ENCODE results near the gene SVOP. TPM values are rescaled to one million over a fixed set of nuclear protein-coding genes. Genes with fewer than 3 reads are reported as not detected.
"Not testable (repeated sequence)": the region's sequence is repeated elsewhere in the genome, so short reads cannot be mapped to it uniquely, and the experiment has no call there.

SVOP gene
- total and polyA plus RNA-seq, 2 of the 4 experiments (the other 2 are of a cell fraction) = not detected

GRCh38 chr12:109028624-109029023 is 7.8 kb upstream of the SVOP start:
- H3K4me1 ChIP-seq (ENCODE audit: control insufficient read depth, insufficient read depth, low read length); CTCF ChIA-PET; DNase-seq; H3K4me2 ChIP-seq (ENCODE audit: low read depth, low read length); in situ Hi-C loops (cut with MboI; ENCODE audit: low sequenced_read_pairs); H3K23ac ChIP-seq (ENCODE audit: low read depth, low read length); H2AK9ac ChIP-seq (replicated peaks; ENCODE audit: low read depth, low read length, poor library complexity); H2BK120ac ChIP-seq (ENCODE audit: low read depth, low read length); H3K9me3 ChIP-seq (ENCODE audit: control insufficient read depth, insufficient read depth, low read length); H2AFZ ChIP-seq (replicated peaks; ENCODE audit: low read length, poor library complexity); POLR2A ChIA-PET (ENCODE audit: unreplicated experiment); ATAC-seq (ENCODE audit: low read depth); H3K14ac ChIP-seq (replicated peaks; ENCODE audit: low read depth, low read length); H3K36me3 ChIP-seq (ENCODE audit: control insufficient read depth, insufficient read depth, low read length); H3K56ac ChIP-seq (ENCODE audit: extremely low read depth, insufficient read depth, low read length); H3K4me3 ChIP-seq (ENCODE audit: insufficient read depth, low read depth, low read length); H4K5ac ChIP-seq (ENCODE audit: low read depth, low read length); H3K27me3 ChIP-seq (ENCODE audit: control insufficient read depth, insufficient read depth, low read length); H2BK20ac ChIP-seq (ENCODE audit: low read depth, low read length); H2BK5ac ChIP-seq (ENCODE audit: low read depth, low read length, poor library complexity, severe bottlenecking); H2AK5ac ChIP-seq (ENCODE audit: low read depth, low read length); H3K18ac ChIP-seq (ENCODE audit: low read depth, low read length); H2BK15ac ChIP-seq (ENCODE audit: low read depth, low read length); BruUV-seq (replicated peaks); intact Hi-C loops (cut with micrococcal nuclease); H4K20me1 ChIP-seq (ENCODE audit: insufficient read depth, low read length); H4K8ac ChIP-seq (ENCODE audit: low read depth in 2 of 2, low read length in 2 of 2); H4K91ac ChIP-seq (ENCODE audit: insufficient read depth, low read depth, low read length); H3K4ac ChIP-seq (ENCODE audit: low read depth, low read length); H3K27ac ChIP-seq (ENCODE audit: insufficient read depth, low read length); H3K9me1 ChIP-seq (ENCODE audit: insufficient read depth, low read length); H3K9ac ChIP-seq (ENCODE audit: low read depth, low read length); dilution Hi-C loops (cut with HindIII; ENCODE audit: low sequenced_read_pairs, unreplicated experiment); H3K79me1 ChIP-seq (ENCODE audit: low read depth in 1 of 2, low read length in 2 of 2): not testable (repeated sequence)
- WGBS, 2 experiments (ENCODE audit: extremely low coverage in 2 of 2, insufficient read length in 1 of 2) = 40% methylated on average over 1 of the region's 3 CpGs; no CpG with 5 or more reads in 1 of the 2 experiments
